IMR-90 (cell line): ENCODE data around the gene TMCC1. TPM values are rescaled to one million over a fixed set of nuclear protein-coding genes. Genes with fewer than 3 reads are reported as not detected.
A peak's percentile ranks its signal among the peaks of the same experiment; 100 is the strongest.

Source experiments
- ATAC-seq: fragments of 200-7000 bp; cut with Tn5 transposase; 2 replicates; pipeline ENCODE4 v1.9.1; 2020; ENCODE audit warnings: low read depth, mild to moderate bottlenecking, moderate library complexity
- BruUV-seq: library from RNA; stranded (reverse); fragments of 400-500 nt; replicated peaks from 2 replicates; lab custom pipeline; 2021; lab: Mats Ljungman, UMichigan
- CTCF ChIA-PET: fragments of 300-600 bp; formaldehyde crosslinking; extraction: SDS; loops from one replicate; lab custom pipeline; 2021; ENCODE audit warnings: antibody characterized with exemption; lab: Yijun Ruan, JAX
- POLR2A ChIA-PET: fragments of 300-600 bp; sonication (Branson Sonifier 250); formaldehyde crosslinking; loops from one replicate; lab custom pipeline; 2022; ENCODE audit warnings: antibody characterized with exemption; ENCODE audit not compliant: unreplicated experiment; lab: Charles Lee
- DNase-seq: peaks from one replicate; pipeline ENCODE4 v3.0.0; 2013
- H2AFZ ChIP-seq: replicated peaks from 2 replicates; pipeline ENCODE3; 2013; ENCODE audit warnings: low read length, mild to moderate bottlenecking; ENCODE audit not compliant: poor library complexity
- H2AK5ac ChIP-seq: 2 replicates; pipeline ENCODE4 v1.6.1; 2013; ENCODE audit warnings: low read depth, low read length, inconsistent platforms
- H2AK9ac ChIP-seq: replicated peaks from 2 replicates; pipeline ENCODE3; 2013; ENCODE audit warnings: mild to moderate bottlenecking, low read depth, low read length, moderate library complexity; ENCODE audit not compliant: poor library complexity
- H2BK120ac ChIP-seq: 2 replicates; pipeline ENCODE4 v1.6.1; 2013; ENCODE audit warnings: low read depth, low read length, inconsistent platforms
- H2BK15ac ChIP-seq: 3 replicates; pipeline ENCODE4 v1.6.1; 2013; ENCODE audit warnings: low read depth, low read length, inconsistent platforms
- H2BK20ac ChIP-seq: 2 replicates; pipeline ENCODE4 v1.6.1; 2013; ENCODE audit warnings: low read depth, mild to moderate bottlenecking, inconsistent platforms, low read length, moderate library complexity
- H2BK5ac ChIP-seq: 2 replicates; pipeline ENCODE4 v1.6.1; 2013; ENCODE audit warnings: mild to moderate bottlenecking, low read depth, low read length, inconsistent platforms; ENCODE audit not compliant: poor library complexity, severe bottlenecking
- H3K14ac ChIP-seq: replicated peaks from 2 replicates; pipeline ENCODE4 v1.6.1; 2013; ENCODE audit warnings: low read depth, low read length, inconsistent platforms
- H3K18ac ChIP-seq: 2 replicates; pipeline ENCODE4 v1.6.1; 2013; ENCODE audit warnings: low read depth, low read length, control low read depth
- H3K23ac ChIP-seq: 2 replicates; pipeline ENCODE4 v1.6.1; 2013; ENCODE audit warnings: low read depth, low read length, inconsistent platforms
- H3K27ac ChIP-seq: 2 replicates; pipeline ENCODE4 v1.5.1; 2013; ENCODE audit warnings: mild to moderate bottlenecking, control low read depth, low read length; ENCODE audit not compliant: insufficient read depth
- H3K27me3 ChIP-seq: 2 replicates; pipeline ENCODE4 v1.6.1; 2013; ENCODE audit warnings: low read length; ENCODE audit not compliant: control insufficient read depth, insufficient read depth
- H3K36me3 ChIP-seq: 2 replicates; pipeline ENCODE4 v1.6.1; 2013; ENCODE audit warnings: low read length, mixed read lengths; ENCODE audit not compliant: control insufficient read depth, insufficient read depth
- H3K4ac ChIP-seq: 2 replicates; pipeline ENCODE4 v1.6.1; 2013; ENCODE audit warnings: low read depth, low read length, inconsistent platforms
- H3K4me1 ChIP-seq: 2 replicates; pipeline ENCODE4 v1.6.1; 2013; ENCODE audit warnings: low read length, mixed read lengths; ENCODE audit not compliant: control insufficient read depth, insufficient read depth
- H3K4me2 ChIP-seq: 2 replicates; pipeline ENCODE4 v1.6.1; 2013; ENCODE audit warnings: low read depth, mild to moderate bottlenecking, control low read depth, low read length, moderate library complexity
- H3K4me3 ChIP-seq: 2 replicates; pipeline ENCODE4 v1.5.1; 2013; ENCODE audit warnings: low read depth, mild to moderate bottlenecking, control low read depth, low read length, moderate library complexity; ENCODE audit not compliant: insufficient read depth
- H3K56ac ChIP-seq: 2 replicates; pipeline ENCODE4 v1.6.1; 2013; ENCODE audit warnings: low read length, inconsistent platforms; ENCODE audit not compliant: insufficient read depth; ENCODE audit errors: extremely low read depth
- H3K79me1 ChIP-seq, 2 experiments: 2 replicates each; pipeline ENCODE4 v1.6.1; 2013; ENCODE audit warnings: low read length in 2 of 2, inconsistent platforms in 1 of 2, low read depth in 1 of 2
- H3K9ac ChIP-seq: 2 replicates; pipeline ENCODE4 v1.6.1; 2013; ENCODE audit warnings: low read depth, low read length, control low read depth
- H3K9me1 ChIP-seq: 2 replicates; pipeline ENCODE4 v1.6.1; 2013; ENCODE audit warnings: low read length, inconsistent platforms; ENCODE audit not compliant: insufficient read depth
- H3K9me3 ChIP-seq: 2 replicates; pipeline ENCODE4 v1.6.1; 2013; ENCODE audit warnings: low read length; ENCODE audit not compliant: control insufficient read depth, insufficient read depth
- H4K20me1 ChIP-seq: 2 replicates; pipeline ENCODE4 v1.6.1; 2013; ENCODE audit warnings: low read length, inconsistent platforms; ENCODE audit not compliant: insufficient read depth
- H4K5ac ChIP-seq: 2 replicates; pipeline ENCODE4 v1.6.1; 2013; ENCODE audit warnings: mild to moderate bottlenecking, low read depth, low read length, control low read depth
- H4K8ac ChIP-seq, 2 experiments: 2 replicates each; pipeline ENCODE4 v1.6.1; 2013; ENCODE audit warnings: low read depth in 2 of 2, low read length in 2 of 2, control low read depth in 1 of 2, inconsistent platforms in 1 of 2
- H4K91ac ChIP-seq: 2 replicates; pipeline ENCODE4 v1.6.1; 2013; ENCODE audit warnings: low read depth, low read length, inconsistent platforms; ENCODE audit not compliant: insufficient read depth
- CEBPB ChIP-seq: IDR thresholded peaks from 2 replicates; pipeline ENCODE4 v1.6.1; 2012; ENCODE audit warnings: low read depth, low read length, improper control_type of control experiment
- CHD1 ChIP-seq: IDR thresholded peaks from 2 replicates; pipeline ENCODE4 v1.6.1; 2012; ENCODE audit warnings: low read depth, low read length, improper control_type of control experiment
- CTCF ChIP-seq: conservative IDR thresholded peaks from 2 replicates; pipeline ENCODE4 v1.5.1; 2012; ENCODE audit warnings: mild to moderate bottlenecking, low read depth, low read length, improper control_type of control experiment
- FOS ChIP-seq: fragments of 150-350 bp; IDR thresholded peaks from 2 replicates; pipeline ENCODE4 v1.6.1; 2016; ENCODE audit warnings: low read depth, low read length
- MAFK ChIP-seq: IDR thresholded peaks from 2 replicates; pipeline ENCODE4 v1.6.1; 2012; ENCODE audit warnings: low read depth, low read length, improper control_type of control experiment
- MAZ ChIP-seq: IDR thresholded peaks from 2 replicates; pipeline ENCODE4 v1.6.1; 2012; ENCODE audit warnings: low read depth, mild to moderate bottlenecking, low read length, improper control_type of control experiment, moderate library complexity, borderline replicate concordance
- MXI1 ChIP-seq: IDR thresholded peaks from 2 replicates; pipeline ENCODE4 v1.6.1; 2012; ENCODE audit warnings: low read depth, mild to moderate bottlenecking, low read length, moderate library complexity, borderline replicate concordance
- NFE2L2 ChIP-seq: fragments of 150-350 bp; IDR thresholded peaks from 2 replicates; pipeline ENCODE4 v1.6.1; 2016; ENCODE audit warnings: low read depth, mild to moderate bottlenecking, low read length
- POLR2A ChIP-seq: IDR thresholded peaks from 2 replicates; pipeline ENCODE4 v1.6.1; 2012; ENCODE audit warnings: mild to moderate bottlenecking, low read depth, low read length
- RAD21 ChIP-seq: IDR thresholded peaks from 2 replicates; pipeline ENCODE4 v1.6.1; 2012; ENCODE audit warnings: low read length, improper control_type of control experiment
- RFX5 ChIP-seq: IDR thresholded peaks from 2 replicates; pipeline ENCODE4 v1.8.0; 2012; ENCODE audit warnings: low read depth, mild to moderate bottlenecking, low read length, moderate library complexity
- SMC3 ChIP-seq: fragments of 150-350 bp; IDR thresholded peaks from 2 replicates; pipeline ENCODE4 v1.6.1; 2016; ENCODE audit warnings: low read depth, mild to moderate bottlenecking, antibody characterized with exemption, low read length, moderate library complexity
- WGBS, 2 experiments: methylation state at CpG; one replicate each; pipeline versions ENCODE4 v1.1.5 to v1.1.7; 2013; ENCODE audit warnings: missing lambda C conversion rate in 2 of 2; ENCODE audit not compliant: insufficient read length in 1 of 2; ENCODE audit errors: extremely low coverage in 2 of 2; 5-methylcytosine and 5-hydroxymethylcytosine counted together
- dilution Hi-C: fragments of 300-500 bp; cut with HindIII; formaldehyde crosslinking; loops from one replicate; pipeline ENCODE4 v1.14.3; 2018; ENCODE audit warnings: low sequenced_read_pairs; ENCODE audit not compliant: unreplicated experiment
- in situ Hi-C: fragments of 300-500 bp; cut with MboI; formaldehyde crosslinking; loops from 3 replicates; pipeline ENCODE4 v1.14.3; 2019; ENCODE audit warnings: low sequenced_read_pairs, inconsistent platforms, mixed read lengths
- intact Hi-C: fragments of 100-400 bp; cut with micrococcal nuclease; formaldehyde crosslinking; loops from 2 replicates; pipeline ENCODE4 v1.10.0; 2022
- polyA plus RNA-seq, 3 experiments: library from polyadenylated mRNA; depleted of rRNA; stranded (reverse); fragments of >200 nt; gene quantifications; 2 replicates each; pipeline ENCODE4 v1.2.3, GENCODE V29; 2012; ENCODE audit warnings: low replicate concordance in 1 of 3
- total RNA-seq: library from RNA; depleted of rRNA; stranded (reverse); fragments of >200 nt; gene quantifications from 2 replicates; pipeline ENCODE4 v1.2.3, GENCODE V29; 2012

Gene TMCC1
- total and polyA plus RNA-seq, 2 of the 4 experiments (the other 2 are of a cell fraction): 5.0 to 7.3 TPM

GRCh38 chr3:129837065-129837642 lies 56.4 kb downstream of the TMCC1 start:
- Histone ChIP-seq H3K14ac (no peak overlapping the region), H3K9ac (no peak overlapping the region), H3K4ac (no peak overlapping the region), H3K9me1 (peaks cover 7% of the 10 kb centered on the region; the same call in 1 of the 2 replicates), H2BK120ac (no peak overlapping the region), H4K20me1 (0 out of 2 replicates have a peak, but pooled peaks cover 6% of the 10 kb centered on the region), H3K18ac (no peak overlapping the region), H4K5ac (no peak overlapping the region), H3K79me1 (peaks cover 21 to 28% of the 10 kb centered on the region in 2 experiments), H3K4me2 (no peak overlapping the region), H3K27me3 (no peaks in the 10 kb centered on the region), H4K8ac (no peak overlapping the region), H3K9me3 (no peaks in the 10 kb centered on the region), H3K27ac (no peak overlapping the region), H2AFZ (no peak overlapping the region), H4K91ac (no peak overlapping the region), H2AK9ac (no peak overlapping the region), H2BK20ac (no peak overlapping the region), H2AK5ac (no peak overlapping the region), H3K36me3 (no peaks in the 10 kb centered on the region), H2BK5ac (no peak overlapping the region), H3K4me3 (no peak overlapping the region), H3K56ac (no peak overlapping the region), H3K4me1 (peaks cover 2% of the 10 kb centered on the region), H3K23ac (0 out of 2 replicates have a peak overlapping the region, but pooled peaks have one; percentile 15), H2BK15ac (no peak overlapping the region)
- ChIA-PET POLR2A (interaction anchor here (0.6 kb wide), 1 partner anchor 577 kb away, joined by 3 read pairs; no protein-coding TSS in a partner anchor), CTCF (no interaction called here)
- ATAC-seq (peak; percentile 32; the same call in 1 of the 2 replicates), DNase-seq (peak; percentile 39)
- TF ChIP-seq RFX5 (no peak), RAD21 (no peak), MXI1 (no peak), POLR2A (no peak), SMC3 (no peak), CHD1 (no peak), FOS (no peak), NFE2L2 (no peak), CEBPB (no peak), MAZ (no peak), CTCF (no peak), MAFK (no peak)
- no TSS peak for BruUV-seq
- no CpG with 5 or more reads among the region's 2 CpGs for WGBS, 2 experiments
- intact Hi-C loops: no loop called here
- dilution Hi-C loops: no loop called here
- in situ Hi-C loops: no loop called here
